ENCODE data around the gene TENT4B. TPM values are rescaled to one million over a fixed set of nuclear protein-coding genes. Genes with fewer than 3 reads are reported as not detected.

TENT4B gene
- polyA plus RNA-seq, 2 of the 4 experiments (the other 2 are of a cell fraction), result 12.2 to 19.4 TPM

DNA sequence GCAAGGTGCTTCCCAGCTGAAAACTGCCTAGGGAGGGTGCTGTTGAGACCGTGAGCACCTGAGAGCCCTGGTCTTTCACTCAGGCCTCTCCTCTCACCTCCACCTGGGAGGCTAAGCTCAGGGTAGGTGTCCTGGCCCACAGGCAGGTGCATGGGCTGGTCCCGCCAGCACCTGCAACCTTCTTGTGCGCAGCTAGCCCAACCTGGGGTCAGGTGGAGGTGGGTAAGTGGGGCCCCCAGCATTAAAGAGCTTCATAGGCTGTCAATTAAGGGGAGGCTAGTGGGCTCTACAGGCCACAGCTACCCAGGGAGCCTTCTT, 122.0 kb downstream of the TENT4B start:
- ChIA-PET POLR2A (no interaction called here), CTCF (interaction anchor here (0.9 to 1.3 kb wide), 7 partner anchors 13 to 867 kb away, joined by 3 read pairs; partner anchors contain the start of gene CNEP1R1)
- ATAC-seq, result no peak
- 100% methylated on average over 1 of the region's 3 CpGs for WGBS (ENCODE audit: missing lambda C conversion rate)
- no peak overlapping the region for H3K4me3 ChIP-seq
- no peak overlapping the region for H3K27ac ChIP-seq
- DNase-seq (ENCODE audit: low read depth in 1 of 2, low spot score in 1 of 2), result no peak
- TF ChIP-seq POLR2AphosphoS2 (conservative IDR thresholded peaks at IDR 0.05; ENCODE audit: low read length) (no peak), KDM5A (IDR thresholded peaks at IDR 0.05) (no peak), NFE2L2 (conservative IDR thresholded peaks at IDR 0.05; ENCODE audit: low read length) (no peak), PHF8 (IDR thresholded peaks at IDR 0.05; ENCODE audit: borderline replicate concordance, low read depth) (no peak), MAFK (IDR thresholded peaks at IDR 0.05; ENCODE audit: partially characterized antibody) (no peak), HOXB13 (CRISPR knock-in tag; IDR thresholded peaks at IDR 0.05; ENCODE audit: low read depth) (no peak), FOXS1 (CRISPR knock-in tag; IDR thresholded peaks at IDR 0.05) (no peak), JUNB (IDR thresholded peaks at IDR 0.05) (no peak), JUN (IDR thresholded peaks at IDR 0.05) (no peak), POLR2A (IDR thresholded peaks at IDR 0.05; ENCODE audit: low read length) (no peak), RARB (CRISPR knock-in tag; IDR thresholded peaks at IDR 0.05) (no peak), FOSB (CRISPR knock-in tag; IDR thresholded peaks at IDR 0.05) (no peak), CHD2 (IDR thresholded peaks at IDR 0.05; ENCODE audit: low read length, partially characterized antibody) (no peak), TP53 (CRISPR knock-in tag; IDR thresholded peaks at IDR 0.05) (no peak), HEYL (CRISPR knock-in tag; IDR thresholded peaks at IDR 0.05) (no peak), NR3C1 (IDR thresholded peaks at IDR 0.05) (no peak), ZSCAN20 (CRISPR knock-in tag; IDR thresholded peaks at IDR 0.05) (no peak)
- TF ChIP-seq, protein P1, sequence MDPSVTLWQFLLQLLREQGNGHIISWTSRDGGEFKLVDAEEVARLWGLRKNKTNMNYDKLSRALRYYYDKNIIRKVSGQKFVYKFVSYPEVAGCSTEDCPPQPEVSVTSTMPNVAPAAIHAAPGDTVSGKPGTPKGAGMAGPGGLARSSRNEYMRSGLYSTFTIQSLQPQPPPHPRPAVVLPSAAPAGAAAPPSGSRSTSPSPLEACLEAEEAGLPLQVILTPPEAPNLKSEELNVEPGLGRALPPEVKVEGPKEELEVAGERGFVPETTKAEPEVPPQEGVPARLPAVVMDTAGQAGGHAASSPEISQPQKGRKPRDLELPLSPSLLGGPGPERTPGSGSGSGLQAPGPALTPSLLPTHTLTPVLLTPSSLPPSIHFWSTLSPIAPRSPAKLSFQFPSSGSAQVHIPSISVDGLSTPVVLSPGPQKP (IDR thresholded peaks at IDR 0.05; ENCODE audit: low read depth, low read length), result no peak
- TF ChIP-seq, protein P2, sequence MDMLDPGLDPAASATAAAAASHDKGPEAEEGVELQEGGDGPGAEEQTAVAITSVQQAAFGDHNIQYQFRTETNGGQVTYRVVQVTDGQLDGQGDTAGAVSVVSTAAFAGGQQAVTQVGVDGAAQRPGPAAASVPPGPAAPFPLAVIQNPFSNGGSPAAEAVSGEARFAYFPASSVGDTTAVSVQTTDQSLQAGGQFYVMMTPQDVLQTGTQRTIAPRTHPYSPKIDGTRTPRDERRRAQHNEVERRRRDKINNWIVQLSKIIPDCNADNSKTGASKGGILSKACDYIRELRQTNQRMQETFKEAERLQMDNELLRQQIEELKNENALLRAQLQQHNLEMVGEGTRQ (IDR thresholded peaks at IDR 0.05), result no peak
- TF ChIP-seq, protein P3, sequence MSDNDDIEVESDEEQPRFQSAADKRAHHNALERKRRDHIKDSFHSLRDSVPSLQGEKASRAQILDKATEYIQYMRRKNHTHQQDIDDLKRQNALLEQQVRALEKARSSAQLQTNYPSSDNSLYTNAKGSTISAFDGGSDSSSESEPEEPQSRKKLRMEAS (IDR thresholded peaks at IDR 0.05), result no peak
- H3K4me1 ChIP-seq, result no peaks in the 10 kb centered on the region
- FAIRE-seq, result no peak
- no peak overlapping the region for H3K4me2 ChIP-seq
- H3K9me3 ChIP-seq, result no peaks in the 10 kb centered on the region

DNA sequence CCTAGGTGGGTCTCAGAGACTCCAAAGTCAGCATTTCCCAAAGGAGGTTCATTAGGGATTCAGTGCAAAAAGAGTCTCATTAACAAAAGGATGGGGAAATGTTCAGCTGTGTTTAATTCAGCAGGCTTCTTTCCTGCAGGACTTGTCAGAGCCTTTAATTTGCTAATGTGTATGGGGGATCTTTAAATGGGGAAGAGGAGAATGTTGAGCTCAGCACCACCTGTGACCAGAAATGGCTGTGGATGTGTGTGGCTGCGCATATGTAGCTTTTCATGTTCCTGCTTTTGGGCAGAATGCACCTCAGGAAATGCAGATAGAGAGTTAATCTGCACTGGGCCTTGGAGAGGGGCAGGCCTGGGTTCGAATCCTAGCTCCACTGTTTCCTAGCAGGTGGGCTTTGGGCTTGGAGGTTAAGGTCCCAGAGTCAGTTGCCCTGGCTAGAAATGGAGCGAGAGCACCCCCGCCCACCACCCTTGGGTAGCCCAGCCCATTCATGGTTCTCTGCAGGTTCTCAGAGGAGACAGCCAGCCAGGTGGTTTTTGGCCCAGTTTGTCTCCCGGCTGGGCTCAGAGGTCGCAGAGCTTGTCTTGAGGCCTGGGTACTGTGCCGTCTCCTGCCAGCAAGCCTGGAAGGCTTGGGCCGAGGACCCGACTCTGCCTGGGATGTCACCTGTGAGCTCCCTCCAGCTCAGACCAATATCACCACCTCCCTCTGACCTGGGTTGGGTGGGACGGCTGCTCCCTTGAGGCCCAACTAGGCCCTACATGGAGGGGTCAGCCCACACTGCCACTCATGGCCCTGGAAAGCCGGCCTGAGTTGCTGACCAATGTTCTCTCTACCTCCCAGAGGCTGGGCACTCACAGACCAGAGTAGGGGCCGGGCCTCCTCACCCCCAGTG, 122.6 kb downstream of the TENT4B start:
- H3K4me2 ChIP-seq, result no peak overlapping the region
- FAIRE-seq, result no peak
- no peak for TF ChIP-seq RNF2 (IDR thresholded peaks at IDR 0.05; ENCODE audit: borderline replicate concordance, low read depth)
- no peak for TF ChIP-seq HOXB13 (CRISPR knock-in tag; IDR thresholded peaks at IDR 0.05; ENCODE audit: low read depth)
- TF ChIP-seq TP53 (CRISPR knock-in tag; IDR thresholded peaks at IDR 0.05), result no peak
- TF ChIP-seq, protein P4, sequence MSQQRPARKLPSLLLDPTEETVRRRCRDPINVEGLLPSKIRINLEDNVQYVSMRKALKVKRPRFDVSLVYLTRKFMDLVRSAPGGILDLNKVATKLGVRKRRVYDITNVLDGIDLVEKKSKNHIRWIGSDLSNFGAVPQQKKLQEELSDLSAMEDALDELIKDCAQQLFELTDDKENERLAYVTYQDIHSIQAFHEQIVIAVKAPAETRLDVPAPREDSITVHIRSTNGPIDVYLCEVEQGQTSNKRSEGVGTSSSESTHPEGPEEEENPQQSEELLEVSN (IDR thresholded peaks at IDR 0.05; ENCODE audit: borderline replicate concordance, low read depth), result no peak
- TF ChIP-seq FOSB (CRISPR knock-in tag; IDR thresholded peaks at IDR 0.05), result no peak
- TF ChIP-seq, protein P3 (IDR thresholded peaks at IDR 0.05), result no peak
- no peak for TF ChIP-seq SREBF2 (IDR thresholded peaks at IDR 0.05)
- TF ChIP-seq EHMT2 (IDR thresholded peaks at IDR 0.05; ENCODE audit: low read depth), result no peak
- TF ChIP-seq, protein P5, sequence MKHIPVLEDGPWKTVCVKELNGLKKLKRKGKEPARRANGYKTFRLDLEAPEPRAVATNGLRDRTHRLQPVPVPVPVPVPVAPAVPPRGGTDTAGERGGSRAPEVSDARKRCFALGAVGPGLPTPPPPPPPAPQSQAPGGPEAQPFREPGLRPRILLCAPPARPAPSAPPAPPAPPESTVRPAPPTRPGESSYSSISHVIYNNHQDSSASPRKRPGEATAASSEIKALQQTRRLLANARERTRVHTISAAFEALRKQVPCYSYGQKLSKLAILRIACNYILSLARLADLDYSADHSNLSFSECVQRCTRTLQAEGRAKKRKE (CRISPR knock-in tag; IDR thresholded peaks at IDR 0.05; ENCODE audit: low read depth), result no peak
- TF ChIP-seq BHLHE40 (IDR thresholded peaks at IDR 0.05; ENCODE audit: low read depth, low read length), result no peak
- H3K4me3 ChIP-seq, result no peak overlapping the region
- no peak for DNase-seq (ENCODE audit: low read depth in 1 of 2, low spot score in 1 of 2)
- H3K4me1 ChIP-seq, result no peaks in the 10 kb centered on the region
- ChIA-PET CTCF (interaction anchor here (0.9 to 1.3 kb wide), 5 partner anchors 12 to 868 kb away, joined by 3 read pairs; partner anchors contain the start of gene CNEP1R1), POLR2A (no interaction called here)
- 65% methylated on average over 5 of the region's 12 CpGs for WGBS (ENCODE audit: missing lambda C conversion rate)
- H3K9me3 ChIP-seq, result no peaks in the 10 kb centered on the region
- no peak overlapping the region for H3K27ac ChIP-seq
- ATAC-seq, result no peak

Measured in A549 (cell line).